Smooth muscle cell (in vitro differentiated cells): ENCODE results near the gene MRPL1. TPM values are rescaled to one million over a fixed set of nuclear protein-coding genes. Genes with fewer than 3 reads are reported as not detected.
A peak's percentile ranks its signal among the peaks of the same experiment; 100 is the strongest.

Experiments
- DNase-seq: peaks from one replicate; lab custom pipeline; 2025; ENCODE audit not compliant: unreplicated experiment; lab: John Stamatoyannopoulos, UW
- H2AFZ ChIP-seq: fragments of 200-600 bp; sonication (generic); 2 replicates; pipeline ENCODE4 v1.6.0; 2016; ENCODE audit warnings: antibody characterized with exemption, low read depth, mild to moderate bottlenecking
- H3F3A ChIP-seq: fragments of 200-600 bp; sonication (generic); 2 replicates; pipeline ENCODE4 v1.6.0; 2017; ENCODE audit warnings: antibody characterized with exemption, low read depth
- H3K27ac ChIP-seq: fragments of 200-600 bp; sonication (generic); 2 replicates; pipeline ENCODE4 v1.5.1; 2016; ENCODE audit warnings: low read depth, mild to moderate bottlenecking
- H3K27me3 ChIP-seq: fragments of 200-600 bp; sonication (generic); 2 replicates; pipeline ENCODE4 v1.6.1; 2016; ENCODE audit warnings: low read depth, mild to moderate bottlenecking
- H3K36me3 ChIP-seq: fragments of 200-600 bp; sonication (generic); 2 replicates; pipeline ENCODE4 v1.5.1; 2016; ENCODE audit warnings: low read depth
- H3K4me1 ChIP-seq: fragments of 200-600 bp; sonication (generic); 2 replicates; pipeline ENCODE4 v1.5.1; 2016; ENCODE audit warnings: low read depth
- H3K4me2 ChIP-seq: fragments of 200-600 bp; sonication (generic); 2 replicates; pipeline ENCODE4 v1.6.0; 2016; ENCODE audit warnings: mild to moderate bottlenecking
- H3K4me3 ChIP-seq: fragments of 200-600 bp; sonication (generic); 2 replicates; pipeline ENCODE4 v1.5.1; 2016; ENCODE audit warnings: mild to moderate bottlenecking
- H3K79me2 ChIP-seq: fragments of 200-600 bp; sonication (generic); 2 replicates; pipeline ENCODE4 v1.6.0; 2016; ENCODE audit warnings: low read depth, mild to moderate bottlenecking
- H3K9ac ChIP-seq: fragments of 200-600 bp; sonication (generic); 2 replicates; pipeline ENCODE4 v1.6.0; 2016; ENCODE audit warnings: low read depth
- H3K9me3 ChIP-seq: fragments of 200-600 bp; sonication (generic); replicated peaks from 2 replicates; pipeline ENCODE4 v1.5.1; 2016; ENCODE audit warnings: low read depth
- H4K20me1 ChIP-seq: fragments of 200-600 bp; sonication (generic); 2 replicates; pipeline ENCODE4 v1.6.0; 2016; ENCODE audit warnings: low read depth
- WGBS: methylation state at CpG from one replicate; pipeline ENCODE4 v1.1.7; 2016; ENCODE audit warnings: low lambda C conversion rate; 5-methylcytosine and 5-hydroxymethylcytosine counted together
- polyA plus RNA-seq: library from polyadenylated mRNA; unstranded; fragments of >200 nt; fragmentation: Nextera tagmentation; extraction: Ambion mirVana; gene quantifications from 2 replicates; pipeline ENCODE4 v1.2.1, GENCODE V29; 2016
- total RNA-seq: library from RNA; depleted of rRNA; stranded (reverse); fragments of >200 nt; gene quantifications from 2 replicates; pipeline ENCODE4 v1.2.3, GENCODE V29; 2014
- TF ChIP-seq, protein P1 (sequence below): fragments of 200-600 bp; sonication (generic); IDR thresholded peaks from 2 replicates; pipeline ENCODE4 v1.5.1; 2017; ENCODE audit warnings: borderline replicate concordance, mild to moderate bottlenecking, antibody characterized with exemption; ENCODE audit not compliant: insufficient read depth, poor library complexity, severe bottlenecking

Gene MRPL1
- total and polyA plus RNA-seq, 2 experiments from 2014 or later = 20.2 to 31.6 TPM

DNA sequence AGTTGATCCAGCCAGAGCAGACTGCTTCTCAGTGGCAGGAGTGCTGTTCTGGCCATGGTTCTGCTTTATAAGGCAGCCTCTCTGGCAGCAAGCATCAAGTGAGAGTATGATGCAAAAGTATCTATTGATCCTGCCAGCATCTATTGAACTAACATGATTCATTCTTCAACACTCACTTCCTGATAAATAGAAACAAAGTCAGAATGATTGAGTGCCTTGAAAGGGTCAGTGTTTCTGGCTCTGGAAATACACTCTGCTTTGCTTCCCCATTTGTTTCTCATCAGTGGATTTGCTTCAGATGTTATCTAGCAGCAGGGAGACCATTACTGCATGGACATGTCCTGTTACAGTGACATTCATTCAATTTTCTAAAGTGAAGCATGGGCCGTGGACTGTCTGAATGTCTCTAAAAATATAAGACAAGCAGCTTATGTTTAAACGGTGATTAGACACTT lies 128.3 kb downstream of the MRPL1 start:
- Histone ChIP-seq H3K9me3 (no peaks in the 10 kb centered on the region), H3K4me2 (no peak overlapping the region), H3K4me3 (no peak overlapping the region), H2AFZ (no peak overlapping the region), H3K27me3 (no peaks in the 10 kb centered on the region), H3K79me2 (no peaks in the 10 kb centered on the region), H3K27ac (no peak overlapping the region), H3K9ac (no peak overlapping the region), H3F3A (no peaks in the 10 kb centered on the region), H4K20me1 (no peaks in the 10 kb centered on the region), H3K36me3 (no peaks in the 10 kb centered on the region), H3K4me1 (peaks cover 7% of the 10 kb centered on the region)
- 45% methylated on average over 2 of the region's 2 CpGs for WGBS
- TF ChIP-seq, protein P1, sequence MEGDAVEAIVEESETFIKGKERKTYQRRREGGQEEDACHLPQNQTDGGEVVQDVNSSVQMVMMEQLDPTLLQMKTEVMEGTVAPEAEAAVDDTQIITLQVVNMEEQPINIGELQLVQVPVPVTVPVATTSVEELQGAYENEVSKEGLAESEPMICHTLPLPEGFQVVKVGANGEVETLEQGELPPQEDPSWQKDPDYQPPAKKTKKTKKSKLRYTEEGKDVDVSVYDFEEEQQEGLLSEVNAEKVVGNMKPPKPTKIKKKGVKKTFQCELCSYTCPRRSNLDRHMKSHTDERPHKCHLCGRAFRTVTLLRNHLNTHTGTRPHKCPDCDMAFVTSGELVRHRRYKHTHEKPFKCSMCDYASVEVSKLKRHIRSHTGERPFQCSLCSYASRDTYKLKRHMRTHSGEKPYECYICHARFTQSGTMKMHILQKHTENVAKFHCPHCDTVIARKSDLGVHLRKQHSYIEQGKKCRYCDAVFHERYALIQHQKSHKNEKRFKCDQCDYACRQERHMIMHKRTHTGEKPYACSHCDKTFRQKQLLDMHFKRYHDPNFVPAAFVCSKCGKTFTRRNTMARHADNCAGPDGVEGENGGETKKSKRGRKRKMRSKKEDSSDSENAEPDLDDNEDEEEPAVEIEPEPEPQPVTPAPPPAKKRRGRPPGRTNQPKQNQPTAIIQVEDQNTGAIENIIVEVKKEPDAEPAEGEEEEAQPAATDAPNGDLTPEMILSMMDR = no peak
- no peak for DNase-seq

DNA sequence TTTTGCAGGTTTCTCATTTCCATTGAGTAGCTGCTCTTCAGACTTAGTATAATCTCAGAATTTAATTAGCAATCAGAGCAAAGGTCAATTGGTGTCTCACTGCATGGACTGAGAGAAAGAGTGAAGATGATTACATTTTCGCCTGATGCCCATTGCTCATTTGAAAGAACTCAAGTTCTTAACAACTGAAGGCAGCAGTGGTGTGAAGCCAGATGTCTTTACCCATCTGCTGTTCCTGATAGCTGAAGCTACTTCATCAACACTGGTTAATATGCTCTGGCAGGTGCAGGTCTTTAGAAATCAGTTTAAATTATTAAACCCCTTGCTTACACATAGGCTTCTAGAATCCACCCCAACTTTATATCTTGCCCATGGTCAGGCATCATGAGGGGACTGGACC lies 130.0 kb downstream of the MRPL1 start:
- no peak overlapping the region for H3K4me3 ChIP-seq
- H3K4me1 ChIP-seq = peaks cover 7% of the 10 kb centered on the region
- no peak overlapping the region for H2AFZ ChIP-seq
- TF ChIP-seq, protein P1 = no peak
- no peak overlapping the region for H3K9ac ChIP-seq
- no peaks in the 10 kb centered on the region for H3F3A ChIP-seq
- H3K79me2 ChIP-seq = no peaks in the 10 kb centered on the region
- WGBS = 91% methylated on average over 1 of the region's 1 CpG
- H3K36me3 ChIP-seq = no peaks in the 10 kb centered on the region
- no peaks in the 10 kb centered on the region for H4K20me1 ChIP-seq
- no peaks in the 10 kb centered on the region for H3K27me3 ChIP-seq
- no peak overlapping the region for H3K4me2 ChIP-seq
- no peak for DNase-seq
- no peak overlapping the region for H3K27ac ChIP-seq
- H3K9me3 ChIP-seq = no peaks in the 10 kb centered on the region

DNA sequence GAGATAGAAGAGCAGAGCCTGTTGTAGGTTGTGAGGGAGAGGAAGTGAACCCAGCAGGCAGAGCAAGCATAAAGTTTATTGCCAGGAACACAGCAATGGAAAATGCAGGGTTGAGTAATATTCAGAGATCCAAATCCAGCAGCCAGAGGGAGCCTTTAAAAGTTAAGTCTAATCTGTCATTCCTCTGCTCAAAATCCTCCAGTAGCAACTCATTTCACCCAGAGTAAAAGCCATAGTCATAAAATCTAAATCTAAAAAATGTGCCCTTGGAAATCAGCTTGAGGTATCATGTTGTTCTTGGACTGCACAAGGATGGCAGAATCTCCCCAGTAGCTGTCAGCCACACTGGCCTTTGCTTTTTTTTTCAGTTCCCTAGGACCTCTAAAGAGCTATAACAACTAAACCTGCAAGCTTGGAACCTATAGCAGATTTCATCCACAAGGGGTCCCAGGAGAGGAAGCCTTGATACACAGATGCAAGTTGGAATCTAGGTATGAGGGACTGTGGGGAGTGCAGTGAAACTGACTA lies 131.6 kb downstream of the MRPL1 start:
- Histone ChIP-seq H4K20me1 (no peaks in the 10 kb centered on the region), H3K4me2 (no peak overlapping the region), H3K4me1 (peaks cover 7% of the 10 kb centered on the region), H3F3A (no peaks in the 10 kb centered on the region), H2AFZ (no peak overlapping the region), H3K79me2 (no peaks in the 10 kb centered on the region), H3K4me3 (no peak overlapping the region), H3K9me3 (no peaks in the 10 kb centered on the region), H3K9ac (no peak overlapping the region), H3K27ac (no peak overlapping the region), H3K36me3 (no peaks in the 10 kb centered on the region), H3K27me3 (no peaks in the 10 kb centered on the region)
- TF ChIP-seq, protein P1 = peak; percentile 72
- DNase-seq = no peak

DNA sequence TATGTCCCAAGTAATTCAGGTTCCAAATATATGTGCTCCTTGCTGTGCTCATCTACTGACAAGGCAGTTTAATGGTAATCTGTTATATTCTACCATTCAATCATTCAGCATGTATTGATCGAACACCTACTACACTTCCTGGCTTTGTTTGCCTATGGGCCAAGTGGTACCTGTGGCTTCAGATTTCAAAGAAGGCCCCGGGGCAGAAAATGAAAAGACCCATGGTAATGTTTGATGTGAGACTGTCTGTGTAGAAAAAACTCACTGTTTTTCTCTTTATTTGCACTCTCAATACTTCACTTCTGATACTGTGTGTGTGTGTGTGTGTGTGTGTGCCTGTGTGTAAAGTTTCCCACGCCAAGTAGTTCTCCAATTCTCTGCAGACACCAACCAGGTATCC lies 133.4 kb downstream of the MRPL1 start:
- H3K9ac ChIP-seq = no peak overlapping the region
- no peaks in the 10 kb centered on the region for H3K9me3 ChIP-seq
- no peaks in the 10 kb centered on the region for H4K20me1 ChIP-seq
- no peak overlapping the region for H2AFZ ChIP-seq
- peaks cover 7% of the 10 kb centered on the region for H3K4me1 ChIP-seq
- H3K4me3 ChIP-seq = no peak overlapping the region
- no peak overlapping the region for H3K4me2 ChIP-seq
- 44% methylated on average over 3 of the region's 3 CpGs for WGBS
- H3K27ac ChIP-seq = no peak overlapping the region
- H3K27me3 ChIP-seq = no peaks in the 10 kb centered on the region
- H3K79me2 ChIP-seq = no peaks in the 10 kb centered on the region
- no peaks in the 10 kb centered on the region for H3K36me3 ChIP-seq
- no peaks in the 10 kb centered on the region for H3F3A ChIP-seq
- TF ChIP-seq, protein P1 = no peak
- DNase-seq = no peak
